GM18508 (cell line): ENCODE results near the gene CLRN2.

Experiments
- ATAC-seq: cut with Tn5 transposase; IDR thresholded peaks from one replicate; pipeline ENCODE4 v1.9.1; 2021; ENCODE audit warnings: moderate number of reproducible peaks; ENCODE audit not compliant: insufficient read depth, unreplicated experiment

The CLRN2 gene

GRCh38 chr4:17514865-17515264 lies at the start of gene CLRN2:
Gene CLRN2 (plus strand): TSS chr4:17515165. CDS start chr4:17515267, 102 bp downstream.
- ATAC-seq = no peak

- ATAC-seq = no peak
Observed at GRCh38 chr4:17468619-17469221, 46.2 kb upstream of the CLRN2 start.

GRCh38 chr4:17469931-17470674 lies 44.9 kb upstream of the CLRN2 start:
- no peak for ATAC-seq

- no peak for ATAC-seq
Observed at GRCh38 chr4:17475481-17475880, 39.5 kb upstream of the CLRN2 start.

GRCh38 chr4:17476853-17477252 lies 38.1 kb upstream of the CLRN2 start:
- no peak for ATAC-seq

GRCh38 chr4:17477774-17478472 lies 37.0 kb upstream of the CLRN2 start:
- ATAC-seq = no peak

- ATAC-seq = no peak
Observed at GRCh38 chr4:17480210-17480927, 34.6 kb upstream of the CLRN2 start.

GRCh38 chr4:17480955-17481354 lies 34.0 kb upstream of the CLRN2 start:
- no peak for ATAC-seq

GRCh38 chr4:17482716-17483115 lies 32.2 kb upstream of the CLRN2 start:
- no peak for ATAC-seq

GRCh38 chr4:17489123-17489522 lies 25.8 kb upstream of the CLRN2 start:
- no peak for ATAC-seq

- ATAC-seq = no peak
Observed at GRCh38 chr4:17489721-17490120, 25.2 kb upstream of the CLRN2 start.

- ATAC-seq = no peak
Observed at GRCh38 chr4:17490575-17491059, 24.3 kb upstream of the CLRN2 start.

- ATAC-seq = no peak
Observed at GRCh38 chr4:17491196-17491595, 23.8 kb upstream of the CLRN2 start.

GRCh38 chr4:17492058-17492741 lies 22.8 kb upstream of the CLRN2 start:
- no peak for ATAC-seq

- no peak for ATAC-seq
Observed at GRCh38 chr4:17492876-17493275, 22.1 kb upstream of the CLRN2 start.

- no peak for ATAC-seq
Observed at GRCh38 chr4:17493619-17494018, 21.3 kb upstream of the CLRN2 start.

GRCh38 chr4:17494258-17495190 lies 20.4 kb upstream of the CLRN2 start:
- ATAC-seq = no peak

GRCh38 chr4:17497890-17498523 lies 17.0 kb upstream of the CLRN2 start:
- no peak for ATAC-seq

- no peak for ATAC-seq
Observed at GRCh38 chr4:17500574-17500973, 14.4 kb upstream of the CLRN2 start.
